ENCODE data around the gene CALN1.

GRCh38 chr7:72249106-72249505 lies 163.0 kb downstream of the CALN1 start:
- TF ChIP-seq CTCF (IDR thresholded peaks at IDR 0.05; ENCODE audit: control extremely low read depth in 1 of 3, insufficient read depth in 1 of 3, low read depth in 1 of 3, low read length in 3 of 3) (no peak), ATF3 (IDR thresholded peaks at IDR 0.05; ENCODE audit: insufficient read depth, low read depth, low read length) (no peak), MAX (IDR thresholded peaks at IDR 0.05) (no peak), SIN3A (conservative IDR thresholded peaks at IDR 0.05 in 1 of 2, IDR thresholded peaks at IDR 0.05 in 1 of 2; ENCODE audit: low read depth in 1 of 2, low read length in 2 of 2) (no peak), POLR2A (IDR thresholded peaks at IDR 0.05; ENCODE audit: control extremely low read depth in 1 of 2, low read depth in 2 of 2, low read length in 2 of 2) (no peak), TAF1 (IDR thresholded peaks at IDR 0.05; ENCODE audit: low read depth, low read length) (no peak)

All from H1 (cell line).